RPMI7951 (cell line): Measurements from ENCODE around the gene TTLL9. TPM values are rescaled to one million over a fixed set of nuclear protein-coding genes. Genes with fewer than 3 reads are reported as not detected.

Experiments used
- DNase-seq: peaks from one replicate; pipeline ENCODE4 v3.0.0-alpha.2; 2012; ENCODE audit warnings: low read depth
- total RNA-seq: library from RNA; depleted of rRNA; stranded (reverse); fragments of >200 nt; shearing (Covaris generic); gene quantifications from 2 replicates; pipeline ENCODE4 v1.2.3, GENCODE V29; 2014; rRNA removed

Gene TTLL9
- total RNA-seq, 1 experiment from 2014 or later, result not detected

DNA sequence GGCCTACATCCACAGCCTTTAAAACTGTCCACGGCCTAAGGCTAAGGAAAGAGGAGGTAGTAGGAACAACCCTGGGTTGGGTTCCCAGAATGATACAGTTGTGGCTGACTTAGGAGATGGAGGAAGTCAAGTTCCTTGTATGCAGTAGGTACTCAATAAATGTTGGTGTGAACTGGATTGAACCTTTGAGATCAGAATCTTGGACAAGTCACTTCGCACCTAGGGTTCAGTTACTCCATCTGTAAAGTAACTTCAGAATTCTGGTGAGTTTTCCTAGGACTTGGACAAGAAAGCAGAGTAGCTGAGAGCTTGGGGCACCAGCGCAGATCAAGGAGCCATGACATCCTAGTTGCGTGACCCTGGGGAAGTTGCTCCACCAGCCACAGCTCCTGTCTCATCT lies 106.6 kb downstream of the TTLL9 start:
- DNase-seq, result no peak

DNA sequence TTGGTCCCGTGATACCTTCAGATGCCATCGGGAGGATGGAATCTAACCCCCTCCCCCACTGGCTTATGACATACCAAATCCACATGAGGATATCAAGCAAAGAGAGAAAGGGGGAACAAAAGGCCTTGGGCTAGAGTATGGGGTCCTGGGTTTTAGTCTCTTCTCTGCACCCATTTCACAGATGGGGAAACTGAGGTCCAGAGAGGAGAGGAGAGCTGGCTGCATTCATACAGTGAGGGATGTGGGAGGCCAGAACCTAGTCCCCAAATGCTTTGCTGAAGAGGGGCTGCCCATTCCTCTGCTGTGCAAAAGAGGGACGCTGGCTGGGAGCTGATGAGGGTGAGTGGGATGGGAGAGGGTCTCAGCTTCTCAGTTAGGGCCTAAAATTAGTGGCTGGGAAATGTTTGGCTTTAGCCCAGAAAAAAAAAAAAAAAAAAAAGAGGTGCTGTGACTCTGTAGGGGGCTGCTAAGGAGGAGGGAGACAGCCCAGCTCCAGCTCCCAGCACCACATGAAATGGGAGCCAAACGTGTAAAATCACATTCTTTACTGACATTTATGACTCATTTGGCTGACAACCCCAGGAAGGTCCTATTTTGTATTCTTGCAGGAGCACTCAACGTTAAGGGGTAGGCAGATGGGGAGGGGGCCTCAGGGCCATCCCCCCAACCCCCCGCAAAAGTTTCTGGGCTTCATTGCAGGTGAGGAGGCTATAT lies 109.4 kb downstream of the TTLL9 start:
- no peak for DNase-seq

DNA sequence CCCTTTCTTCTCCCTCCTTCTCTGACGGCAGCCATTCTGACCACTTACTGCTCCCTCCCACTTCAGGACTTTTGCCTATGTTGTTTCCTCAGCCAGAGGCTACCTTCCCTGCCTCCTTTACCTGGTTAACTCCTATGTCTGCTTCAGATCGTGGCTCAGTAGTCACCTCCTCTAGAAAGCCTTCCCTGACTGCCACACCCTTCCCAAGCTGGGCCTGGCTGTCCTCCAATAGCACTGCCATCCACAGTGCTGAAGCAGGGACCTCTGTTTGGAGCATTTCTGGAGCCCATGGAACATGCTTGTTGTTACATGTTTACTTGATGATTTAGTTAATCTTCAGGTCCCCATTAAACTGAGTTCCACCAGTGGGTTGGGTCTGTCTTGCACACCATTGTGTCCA lies 111.3 kb downstream of the TTLL9 start:
- DNase-seq, result no peak

DNA sequence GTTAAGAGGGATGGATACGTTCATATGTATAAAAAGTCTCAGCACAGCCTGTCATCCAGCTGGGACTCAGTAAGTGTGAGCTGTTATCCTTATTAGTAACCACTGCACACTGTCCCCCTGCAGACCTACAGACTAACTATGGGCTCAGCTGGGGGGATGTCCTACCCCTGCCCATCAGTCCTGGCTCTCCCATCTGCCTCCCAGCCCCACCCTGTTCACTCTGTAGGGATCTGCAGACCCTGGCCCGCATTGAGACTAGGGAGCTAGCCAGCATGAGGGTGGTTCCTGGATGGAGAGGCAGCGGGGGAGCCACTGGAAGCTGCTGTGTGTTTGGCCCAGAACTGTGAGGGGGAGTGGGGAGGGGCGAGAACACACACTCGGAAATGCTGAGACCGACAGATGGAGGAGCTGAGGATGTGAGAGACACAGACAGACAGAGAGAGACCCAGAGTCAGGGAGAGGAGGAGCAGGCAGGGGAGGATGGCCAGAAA lies 114.6 kb downstream of the TTLL9 start:
- no peak for DNase-seq

DNA sequence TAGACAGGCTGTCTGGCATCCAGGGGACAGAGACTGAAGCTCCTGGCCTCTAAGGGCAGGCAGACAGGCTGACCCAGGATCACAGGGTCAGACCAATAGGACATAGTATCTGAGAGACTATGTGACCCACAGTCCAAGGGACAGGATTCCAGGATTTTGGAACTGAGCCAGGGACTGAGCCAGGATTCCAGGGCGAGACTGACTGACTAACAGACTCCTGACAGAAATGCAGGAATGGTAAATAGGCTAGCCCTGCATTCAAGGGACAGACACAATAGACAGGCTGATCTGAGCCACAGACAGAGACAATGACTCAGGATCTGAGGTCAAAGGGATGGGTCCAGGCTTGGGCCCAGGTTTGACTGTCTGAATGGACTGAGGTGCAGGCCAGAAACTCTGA lies 117.3 kb downstream of the TTLL9 start:
- DNase-seq, result peak; percentile 15

DNA sequence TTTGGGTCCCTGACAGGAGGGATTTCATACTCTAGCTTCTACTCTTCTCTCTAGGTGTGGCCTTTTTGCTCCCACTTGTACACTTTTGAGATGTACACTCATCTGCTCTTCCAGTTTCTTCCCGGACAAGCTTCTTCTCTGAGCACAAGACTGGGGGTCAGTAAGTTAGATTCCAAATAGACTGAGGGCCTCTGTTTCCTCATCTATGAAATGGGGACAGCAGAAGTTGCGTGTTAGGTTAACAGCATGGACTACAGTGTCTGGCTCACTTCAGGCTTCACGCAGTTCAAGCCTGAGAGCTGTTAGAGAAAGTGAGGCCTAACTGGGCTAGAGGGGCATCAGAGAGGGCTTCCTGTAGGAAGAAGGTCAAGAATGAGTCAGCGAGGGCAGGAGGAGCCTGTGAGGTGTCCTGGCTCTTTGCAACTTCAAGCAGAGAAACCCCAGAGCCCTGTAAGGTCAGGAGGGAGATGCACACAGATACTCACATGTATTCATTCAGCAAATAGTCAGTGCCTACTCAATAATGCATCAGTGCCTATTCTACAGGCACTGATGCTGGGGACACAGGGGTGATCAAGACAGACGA lies 118.1 kb downstream of the TTLL9 start:
- DNase-seq, result no peak

DNA sequence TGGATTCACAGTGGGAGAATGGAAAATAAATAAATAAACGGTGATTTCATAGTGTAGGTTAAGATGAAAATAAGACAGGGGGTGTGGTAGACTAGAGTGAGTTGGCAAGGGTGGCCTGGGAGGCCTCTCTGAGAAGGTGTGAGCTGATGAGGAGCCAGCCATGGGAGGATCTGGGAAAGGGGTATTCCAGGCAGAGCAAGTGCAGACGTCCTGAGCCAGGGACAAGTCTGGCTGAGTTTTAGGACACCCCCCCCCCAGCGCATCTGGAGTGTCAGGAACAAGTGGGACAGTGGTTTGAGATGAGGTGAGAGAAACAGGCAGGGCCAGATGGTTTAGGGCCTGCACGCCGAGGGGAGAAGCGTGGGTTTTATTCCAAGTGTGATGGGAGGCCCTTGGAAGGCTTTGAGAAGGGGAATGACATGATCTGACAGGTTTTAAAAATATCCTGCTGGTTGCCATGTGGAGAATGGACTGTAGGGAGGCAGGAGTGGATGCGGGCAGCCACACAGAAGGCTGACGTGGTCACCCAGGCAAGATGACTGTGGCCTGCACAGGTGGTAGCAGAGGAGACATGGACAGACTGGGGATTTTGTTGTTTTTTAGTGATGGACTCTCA lies 118.7 kb downstream of the TTLL9 start:
- no peak for DNase-seq

DNA sequence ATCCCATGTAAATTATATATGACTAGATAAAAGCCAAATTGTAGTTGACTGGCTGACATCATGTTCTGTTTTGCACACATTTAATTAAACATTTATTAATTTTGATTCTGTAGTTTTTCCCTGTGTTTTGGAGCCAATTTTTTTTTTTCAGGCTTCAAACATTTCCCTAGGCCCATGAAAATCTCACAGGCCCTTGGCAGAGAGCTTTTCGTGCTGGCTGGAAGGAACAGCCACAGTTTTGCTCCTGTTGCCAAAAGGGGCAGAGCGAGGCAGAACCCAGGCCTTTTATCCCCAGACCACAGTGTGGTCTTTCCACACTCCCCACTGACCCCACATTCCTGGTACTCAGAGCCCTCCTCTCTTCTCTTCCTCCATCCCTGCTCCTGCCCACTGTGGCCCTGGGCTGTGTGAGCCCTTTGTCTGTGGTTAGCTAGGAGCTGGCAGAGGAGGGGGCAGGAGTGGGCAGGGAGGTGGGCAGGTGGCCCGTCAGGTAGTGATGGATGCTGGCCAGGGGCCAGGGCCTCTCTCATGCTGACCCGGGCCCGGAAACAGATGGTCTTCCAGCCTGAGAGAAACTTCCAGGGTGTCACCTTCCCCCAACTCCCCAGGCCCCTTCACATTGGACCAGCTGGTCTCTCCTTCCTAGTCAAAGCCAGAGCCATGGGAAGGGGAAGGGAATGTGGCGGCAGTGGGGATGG lies 120.4 kb downstream of the TTLL9 start:
- no peak for DNase-seq

DNA sequence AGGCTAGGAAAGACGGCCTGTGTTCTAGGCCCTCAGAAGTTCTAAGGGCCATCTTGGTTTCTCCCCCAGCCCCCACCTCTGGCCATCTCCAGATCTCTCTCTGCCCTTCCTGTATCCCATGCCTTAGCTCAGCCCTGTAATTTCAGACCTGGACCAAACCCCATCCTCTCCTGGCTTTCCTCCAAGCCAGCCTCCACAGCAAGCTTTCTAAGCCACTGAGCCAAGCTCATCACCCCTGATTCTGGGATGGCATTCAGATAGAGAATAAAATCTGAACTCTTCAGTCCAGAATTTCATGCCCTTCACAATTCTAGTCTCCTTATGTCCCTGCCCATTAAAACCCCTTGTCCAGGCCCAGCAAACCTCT lies 120.9 kb downstream of the TTLL9 start:
- DNase-seq, result no peak

DNA sequence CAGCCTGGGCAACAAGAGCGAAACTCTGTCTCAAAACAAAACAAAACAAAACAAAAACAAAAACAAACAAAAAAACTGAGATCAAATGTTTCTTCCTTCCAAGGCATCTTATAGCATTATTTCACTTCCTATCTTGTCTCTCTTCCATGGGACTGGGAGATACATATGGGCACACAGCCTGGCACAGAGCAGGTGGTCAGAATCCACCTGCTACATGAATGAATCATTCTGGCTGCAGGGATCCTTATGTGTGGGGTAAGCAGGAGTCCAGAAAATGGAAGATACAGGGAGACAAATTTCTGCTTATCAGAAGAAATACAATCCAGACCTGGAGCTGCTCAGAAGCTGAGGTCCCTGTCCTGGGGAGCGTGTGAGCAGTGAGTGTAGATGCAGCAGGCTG lies 121.7 kb downstream of the TTLL9 start:
- DNase-seq, result no peak

Other genes with a start within 250 kb of the TTLL9 start
- gene COX4I2, start 232.7 kb upstream of the TTLL9 start, total RNA-seq, result not detected in 2 replicates
- gene BCL2L1, start 147.8 kb upstream of the TTLL9 start, total RNA-seq, result 71.8 and 86.4 TPM in 2 replicates
- 293 and 312 TPM in 2 replicates for gene TPX2, start 131.3 kb upstream of the TTLL9 start, total RNA-seq
- 0.36 and 0.59 TPM in 2 replicates for gene MYLK2, start 51.3 kb upstream of the TTLL9 start, total RNA-seq
- gene FOXS1, start 25.0 kb upstream of the TTLL9 start, total RNA-seq, result 0.24 and 0.39 TPM in 2 replicates
- gene DUSP15, start 107 bp upstream of the TTLL9 start, total RNA-seq, result not detected in 2 replicates
- 11.2 and 12.7 TPM in 2 replicates for gene PDRG1, start 81.4 kb downstream of the TTLL9 start, total RNA-seq
- gene XKR7, start 97.5 kb downstream of the TTLL9 start, total RNA-seq, result not detected in 2 replicates
- gene CCM2L, start 139.8 kb downstream of the TTLL9 start, total RNA-seq, result not detected in 2 replicates
- not detected in 2 replicates for gene HCK, start 181.6 kb downstream of the TTLL9 start, total RNA-seq
- 45.4 and 52.9 TPM in 2 replicates for gene TM9SF4, start 239.1 kb downstream of the TTLL9 start, total RNA-seq